NK-92 treated with Interleukin-12 subunit alpha and Interleukin-12 subunit beta, amount 100 ng/mL, for 24 hours (cell line): ENCODE data around the gene POLE3.
"Not testable (repeated sequence)": the region's sequence is repeated elsewhere in the genome, so short reads cannot be mapped to it uniquely, and the experiment has no call there.

ENCODE experiments used
- DNase-seq: peaks from one replicate; lab custom pipeline; 2025; lab: John Stamatoyannopoulos, UW

Gene POLE3

DNA sequence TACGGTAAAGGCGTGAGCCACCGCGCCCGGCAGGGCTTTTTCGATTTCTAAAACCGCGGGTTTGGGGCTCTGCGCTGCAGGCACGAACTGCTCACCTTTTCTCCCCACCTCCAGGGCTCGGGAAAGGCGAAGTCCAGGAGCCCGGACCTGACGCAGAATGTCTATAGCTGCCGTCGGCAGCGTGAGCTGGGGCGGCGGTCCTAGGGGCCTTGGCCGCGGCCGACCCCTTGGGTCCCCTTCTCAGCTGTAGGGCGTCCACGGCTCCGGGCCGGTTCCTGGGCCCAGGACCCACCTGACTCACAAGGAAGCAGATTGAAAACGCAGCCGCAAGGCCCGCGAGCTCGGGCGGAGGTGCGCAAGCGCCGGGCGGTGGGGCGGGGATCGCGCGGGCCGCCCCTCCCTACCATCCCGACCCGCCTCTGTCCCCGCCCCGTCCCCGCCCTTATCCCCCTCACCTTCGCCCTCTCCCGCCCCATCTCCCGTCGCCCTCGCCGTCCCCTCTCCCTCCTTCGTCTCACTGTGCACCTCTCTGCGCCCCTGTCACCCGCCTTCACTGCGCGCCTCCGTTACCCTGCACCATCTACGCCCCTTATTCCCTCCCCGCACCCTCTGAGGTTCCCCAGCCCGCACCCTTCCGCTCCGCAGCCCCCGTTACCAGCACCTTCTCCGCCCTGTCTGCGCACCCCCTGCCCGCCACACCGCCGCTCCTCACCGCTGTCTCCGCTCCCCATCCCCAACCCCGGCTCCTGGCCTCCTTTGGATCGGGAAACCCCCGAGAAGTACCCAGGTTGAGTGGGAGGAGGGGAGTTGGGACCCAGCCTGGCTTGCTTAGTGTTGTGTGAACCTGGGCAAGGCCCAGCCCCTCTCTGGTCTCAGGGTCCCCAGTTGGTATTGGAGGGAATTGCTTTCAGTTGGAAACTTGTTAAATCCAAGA is 33.6 kb downstream of the POLE3 start, which contains the start of gene HDHD3:
TSS of gene HDHD3 (minus strand) at position 353 of the 934 bp plus-strand sequence. CDS start 2,632 bp downstream, outside the sequence.
- no peak for DNase-seq

GRCh38 chr9:113375057-113376023 is 35.1 kb downstream of the POLE3 start:
- DNase-seq = no peak

GRCh38 chr9:113373676-113374392 is 36.6 kb downstream of the POLE3 start:
- no peak for DNase-seq

DNA sequence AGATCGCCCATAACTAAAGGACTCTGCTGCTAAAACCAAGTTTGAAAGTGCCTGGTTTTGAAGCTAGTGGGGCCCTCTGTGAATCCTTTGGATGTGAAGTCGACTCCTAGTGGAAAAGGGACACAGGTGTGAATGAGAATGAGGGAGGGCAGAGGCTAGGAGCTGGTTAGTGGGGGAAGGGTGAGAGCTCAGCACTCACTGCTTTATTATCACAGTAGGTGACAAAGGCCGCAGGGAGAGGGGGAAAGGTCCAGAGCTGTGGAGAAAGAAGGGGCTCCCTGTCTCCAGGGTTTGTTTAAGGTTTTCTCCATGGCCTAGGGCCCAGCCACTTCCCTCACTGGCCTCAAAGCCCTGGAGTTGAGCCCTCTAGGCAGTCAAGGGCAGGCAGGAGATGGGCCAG is 37.2 kb downstream of the POLE3 start:
- DNase-seq = no peak

DNA sequence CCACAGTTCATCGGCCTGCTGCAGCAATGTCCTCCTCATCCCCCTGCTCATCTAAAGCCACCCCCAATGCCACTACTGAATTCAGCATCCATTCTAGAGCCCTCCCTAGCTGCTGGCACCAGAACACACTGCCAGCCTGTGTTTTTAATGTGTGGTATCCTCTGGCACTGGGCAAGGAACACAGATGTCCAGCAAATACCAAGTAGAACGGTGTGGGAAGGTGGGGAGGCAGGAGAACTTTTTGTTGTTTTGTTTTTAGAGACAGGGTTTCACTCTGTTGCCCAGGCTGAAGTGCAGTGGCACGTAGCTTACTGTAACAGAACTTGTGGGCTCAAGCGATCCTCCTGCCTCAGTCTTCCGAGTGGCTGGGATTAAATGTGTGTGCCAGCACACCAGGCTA is 38.4 kb downstream of the POLE3 start:
- no peak for DNase-seq

GRCh38 chr9:113370806-113371325 is 39.6 kb downstream of the POLE3 start:
- no peak for DNase-seq

GRCh38 chr9:113369855-113370140 is 40.7 kb downstream of the POLE3 start:
- DNase-seq = no peak

DNA sequence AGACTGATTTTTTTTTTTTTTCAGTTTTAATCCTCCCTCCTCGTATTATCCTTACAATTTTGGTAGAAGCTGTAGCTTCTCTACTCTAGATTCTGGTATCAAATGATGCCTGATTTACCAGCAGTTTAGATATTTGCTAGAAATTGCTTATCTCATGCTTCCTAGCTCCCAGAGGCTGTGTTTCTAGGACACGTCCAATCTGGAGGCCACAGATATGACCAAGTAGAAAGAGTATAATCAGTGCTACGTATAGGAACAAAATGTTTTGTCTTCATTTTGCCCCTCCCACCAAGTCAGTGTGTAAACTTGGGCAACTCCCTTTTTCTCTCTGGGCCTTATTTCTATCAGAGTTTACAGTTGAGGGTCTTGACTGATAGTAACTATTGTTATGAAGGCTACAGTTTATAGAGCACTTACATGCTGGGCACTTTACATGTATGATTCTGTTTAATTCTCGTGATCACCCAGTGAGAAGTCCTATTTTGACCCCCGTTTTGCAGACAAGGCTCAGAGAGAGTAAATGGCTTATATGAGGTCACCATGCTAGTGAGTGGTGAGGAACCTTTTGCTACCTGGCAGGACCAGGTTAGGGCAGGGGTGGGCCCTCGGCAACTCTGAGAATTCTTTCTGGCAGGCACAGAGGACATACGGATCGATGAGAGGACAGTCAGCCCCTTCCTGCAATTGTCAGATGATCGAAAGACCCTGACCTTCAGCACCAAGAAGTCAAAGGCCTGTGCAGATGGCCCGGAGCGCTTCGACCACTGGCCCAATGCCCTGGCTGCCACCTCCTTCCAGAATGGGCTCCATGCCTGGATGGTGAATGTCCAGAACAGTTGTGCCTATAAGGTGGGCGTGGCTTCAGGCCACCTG is 41.3 kb downstream of the POLE3 start:
- no peak for DNase-seq

DNA sequence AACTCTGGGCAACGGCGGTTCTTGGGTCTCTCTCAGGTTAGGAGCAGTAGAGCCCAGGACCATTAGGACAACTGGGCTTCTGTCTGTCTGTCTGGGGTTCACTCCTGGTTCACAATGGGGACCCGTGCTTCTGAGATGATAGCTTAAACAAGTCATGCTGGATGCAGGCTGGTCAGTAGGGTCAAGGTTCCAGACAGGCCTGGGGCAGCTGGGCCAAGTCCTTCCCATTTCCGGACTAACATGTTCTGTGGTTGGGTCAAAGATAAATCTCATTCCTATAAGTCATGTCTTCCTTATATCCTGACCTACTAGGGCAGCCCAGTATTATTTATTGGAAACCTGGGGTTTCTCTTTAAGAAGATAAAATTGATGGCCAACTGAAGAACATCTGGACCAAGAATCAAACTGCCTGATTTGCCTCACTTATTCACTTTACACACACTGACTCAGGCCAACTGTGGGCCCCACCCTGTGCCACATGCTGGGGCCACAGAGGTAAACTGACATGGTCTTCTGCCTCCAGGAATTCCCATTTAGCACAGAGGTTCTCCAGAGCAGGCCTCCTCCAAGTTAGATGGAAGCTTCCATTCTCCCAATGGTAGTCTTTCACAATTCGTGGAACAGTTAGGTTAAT is 42.0 kb downstream of the POLE3 start:
- DNase-seq = no peak

DNA sequence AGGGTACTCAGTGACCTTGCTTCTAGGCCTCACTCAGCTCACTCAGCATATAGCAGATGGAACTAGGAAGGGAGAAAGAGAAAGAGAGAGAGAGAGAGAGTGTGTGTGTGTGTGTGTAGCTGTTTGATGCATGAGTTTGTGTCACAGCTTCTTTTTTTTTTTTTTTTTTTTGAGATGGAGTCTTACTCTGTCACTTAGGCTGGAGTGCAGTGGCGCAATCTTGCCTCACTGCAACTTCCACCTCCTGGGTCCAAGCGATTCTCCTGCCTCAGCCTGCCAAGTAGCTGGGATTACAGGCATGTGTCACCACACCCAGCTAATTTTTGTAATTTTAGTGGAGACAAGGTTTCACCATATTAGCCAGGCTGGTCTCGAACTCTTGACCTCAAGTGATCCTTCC is 44.8 kb downstream of the POLE3 start:
- not testable (repeated sequence) for DNase-seq

DNA sequence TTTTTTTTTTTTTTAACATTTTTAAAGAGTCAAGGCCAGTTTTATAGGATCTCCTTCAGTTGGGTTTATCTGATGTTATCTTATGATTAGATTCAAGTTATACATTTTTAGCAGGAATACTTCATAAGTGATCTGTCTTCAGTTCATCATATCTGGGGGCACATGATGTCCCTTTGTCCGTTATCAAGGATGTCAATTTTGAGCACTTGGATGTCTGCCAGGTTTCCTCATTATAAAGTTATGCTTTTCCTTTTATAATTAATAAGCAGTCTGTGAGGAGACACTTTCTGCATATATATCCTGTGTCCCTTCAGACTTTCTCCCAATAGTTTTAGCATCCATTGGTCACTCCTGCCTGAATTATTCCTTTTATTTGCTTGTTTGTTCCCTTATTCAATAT is 45.5 kb downstream of the POLE3 start:
- DNase-seq = no peak

GRCh38 chr9:113363336-113363735 is 47.1 kb downstream of the POLE3 start:
- DNase-seq = no peak

GRCh38 chr9:113361304-113362018 is 49.0 kb downstream of the POLE3 start:
- no peak for DNase-seq

DNA sequence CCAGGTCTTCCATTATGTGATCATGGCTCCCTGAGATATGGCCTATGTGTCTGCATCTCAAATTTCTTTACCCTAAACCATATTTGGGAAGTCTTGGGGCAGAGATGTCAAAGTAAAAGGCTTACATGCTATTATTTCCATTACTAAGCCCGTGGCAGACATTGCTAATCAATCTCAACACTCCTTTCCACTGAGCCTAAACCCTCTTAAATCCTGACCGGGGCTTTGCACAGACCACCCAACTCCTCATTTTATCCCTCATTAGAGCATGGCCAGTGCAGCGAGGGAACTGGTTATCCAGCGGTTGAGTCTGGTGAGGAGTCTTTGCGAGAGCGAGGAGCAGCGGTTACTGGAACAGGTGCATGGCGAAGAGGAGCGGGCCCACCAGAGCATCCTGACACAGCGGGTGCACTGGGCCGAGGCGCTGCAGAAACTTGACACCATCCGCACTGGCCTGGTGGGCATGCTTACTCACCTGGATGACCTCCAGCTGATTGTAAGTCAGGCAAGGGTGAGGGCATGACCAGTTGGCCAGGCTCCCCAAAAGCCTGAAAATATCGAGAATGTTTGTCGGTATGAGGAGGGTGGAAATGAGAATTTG is 50.1 kb downstream of the POLE3 start:
- no peak for DNase-seq

- no peak for DNase-seq
These were observed 51.1 kb downstream of the POLE3 start for GRCh38 chr9:113359385-113359784.
